SU-DHL-6 (cell line): ENCODE measurements around the gene AGAP1.

Experiments used
- CTCF ChIP-seq: fragments of 200-600 bp; sonication (generic); IDR thresholded peaks from one replicate; pipeline ENCODE4 v1.5.1; 2017; ENCODE audit warnings: antibody characterized with exemption, mild to moderate bottlenecking, low read length, moderate library complexity; ENCODE audit not compliant: insufficient read depth, poor library complexity, severe bottlenecking
- EZH2phosphoT487 ChIP-seq: fragments of 200-600 bp; sonication (generic), shearing (Covaris generic); conservative IDR thresholded peaks from 2 replicates; pipeline ENCODE4 v1.6.1; 2018; ENCODE audit warnings: mild to moderate bottlenecking, antibody characterized with exemption, low read length, moderate library complexity, mixed read lengths

DNA sequence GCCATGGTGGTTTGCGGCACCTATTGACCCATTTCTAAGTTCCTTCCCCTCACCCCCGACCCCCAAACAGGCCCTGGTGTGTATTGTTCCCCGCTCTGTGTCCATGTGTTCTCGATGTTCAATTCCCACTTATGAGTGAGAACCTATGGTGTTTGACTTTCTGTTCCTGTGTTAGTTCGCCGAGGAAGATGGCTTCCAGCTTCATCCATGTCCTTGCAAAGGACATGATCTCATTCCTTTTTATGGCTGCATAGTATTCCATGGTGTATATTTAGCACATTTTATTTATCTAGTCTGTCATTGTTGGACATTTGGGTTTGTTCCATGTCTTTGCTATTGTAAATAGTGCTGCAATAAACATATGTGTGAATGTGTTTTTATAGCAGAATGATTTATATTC is 490.7 kb downstream of the AGAP1 start:
- TF ChIP-seq CTCF, result no peak
- no peak for TF ChIP-seq EZH2phosphoT487
